Stimulated activated CD4-positive, alpha-beta T cell treated with anti-CD3 and anti-CD28 coated beads, Interleukin-4, amount 100 ng/mL, for 1 hour (primary cell): ENCODE results near the gene C16orf54.
"Not testable (repeated sequence)": the region's sequence is repeated elsewhere in the genome, so short reads cannot be mapped to it uniquely, and the experiment has no call there.

Experiments used
- DNase-seq: peaks from one replicate; pipeline ENCODE4 v3.0.0-alpha.2; 2020

Gene C16orf54

GRCh38 chr16:29739927-29740629 lies 5.7 kb downstream of the C16orf54 start:
- DNase-seq, result not testable (repeated sequence)

- DNase-seq, result peak; percentile 26
Measured at GRCh38 chr16:29738514-29738913, 7.3 kb downstream of the C16orf54 start.

GRCh38 chr16:29737713-29738112 lies 8.1 kb downstream of the C16orf54 start:
- no peak for DNase-seq

DNA sequence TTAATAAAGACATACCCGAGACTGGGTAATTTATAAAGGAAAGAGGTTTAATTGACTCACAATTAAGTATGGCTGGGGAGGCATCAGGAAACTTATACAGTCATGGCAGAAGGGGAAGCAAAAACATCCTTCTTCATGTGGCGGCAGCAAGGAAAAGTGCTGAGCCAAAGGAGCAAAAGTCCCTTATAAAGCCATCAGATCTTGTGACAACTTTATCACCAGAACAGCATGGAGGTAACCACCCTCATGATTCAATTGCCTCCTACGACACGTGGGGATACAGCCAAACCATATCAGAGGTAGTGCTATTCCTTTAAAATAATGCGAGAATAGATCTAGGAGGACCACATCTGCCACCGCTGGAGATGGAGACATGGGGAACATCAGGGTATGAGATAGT lies 9.0 kb downstream of the C16orf54 start:
- no peak for DNase-seq

DNA sequence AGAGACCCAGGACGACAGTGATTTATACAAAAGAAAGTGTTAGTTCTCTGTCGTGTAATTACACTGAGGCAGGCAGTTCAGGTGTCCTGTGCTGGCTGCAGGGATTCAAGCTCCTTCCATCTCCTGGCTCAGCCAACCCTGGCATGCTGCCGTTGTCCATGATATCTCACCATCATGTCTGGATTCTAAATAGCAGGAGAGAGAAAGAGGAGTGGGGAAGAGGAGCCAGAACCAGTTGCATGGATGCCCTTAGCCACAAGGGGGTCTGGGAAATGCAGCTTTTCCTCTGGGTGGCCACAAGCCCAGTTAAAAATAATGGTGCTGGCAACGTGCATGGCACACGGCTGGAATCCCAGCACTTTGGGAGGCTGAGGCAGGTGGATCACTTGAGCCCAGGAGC lies 9.7 kb downstream of the C16orf54 start:
- DNase-seq, result no peak

DNA sequence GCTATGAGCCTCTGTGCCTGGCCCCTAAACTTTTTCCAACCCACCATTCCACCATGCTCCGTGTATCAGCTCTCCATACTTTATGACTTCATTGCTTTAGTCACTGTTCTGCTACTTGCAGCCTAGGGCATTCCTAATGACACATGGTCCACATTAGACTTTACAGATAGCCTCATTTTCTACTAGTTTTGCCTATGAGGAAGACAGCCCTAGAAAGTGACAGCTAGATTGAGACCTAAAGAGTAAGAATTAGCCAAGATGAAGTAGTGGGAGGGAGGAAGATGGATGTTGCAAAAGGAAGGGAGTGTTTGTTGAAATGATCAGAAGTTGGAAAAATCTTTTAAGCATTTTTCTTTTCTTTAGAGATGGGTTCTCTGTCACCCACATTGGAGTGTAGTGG lies 11.0 kb downstream of the C16orf54 start:
- DNase-seq, result no peak

DNA sequence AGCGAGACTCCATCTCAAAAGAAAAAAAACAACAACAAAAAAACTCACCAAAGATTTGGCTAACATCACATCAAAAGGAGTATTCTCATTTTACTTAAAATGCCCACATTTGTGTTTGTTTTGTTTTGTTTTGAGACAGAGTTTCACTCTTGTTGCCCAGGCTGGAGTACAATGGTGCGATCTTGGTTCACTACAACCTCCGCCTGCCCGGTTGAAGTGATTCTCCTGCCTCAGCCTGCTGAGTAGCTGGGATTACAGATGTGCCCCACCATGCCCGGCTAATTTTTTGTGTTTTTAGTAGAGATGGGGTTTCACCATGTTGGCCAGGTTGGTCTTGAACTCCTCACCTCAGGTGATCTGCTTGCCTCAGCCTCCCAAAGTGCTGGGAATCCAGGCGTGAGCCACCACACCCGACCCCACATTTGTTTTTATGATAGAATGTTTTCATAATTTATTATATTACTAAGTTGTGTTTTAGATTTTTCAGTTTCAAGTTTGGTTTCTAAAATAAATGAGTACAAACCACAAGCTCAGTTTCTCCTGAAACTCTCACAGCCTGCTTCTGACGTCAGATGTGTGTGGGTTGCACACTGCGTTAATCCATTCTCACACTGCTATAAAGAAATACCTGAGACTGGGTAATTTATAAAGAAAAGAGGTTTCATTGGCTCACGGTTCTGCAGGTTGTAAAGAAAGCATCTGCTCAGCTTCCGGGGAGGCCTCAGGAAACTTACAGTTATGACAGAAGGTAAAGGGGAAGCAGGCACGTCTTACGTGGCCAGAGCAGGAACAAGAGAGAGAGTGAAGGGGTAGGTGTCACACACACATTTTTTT lies 13.8 kb downstream of the C16orf54 start:
- peak; percentile 75 for DNase-seq

DNA sequence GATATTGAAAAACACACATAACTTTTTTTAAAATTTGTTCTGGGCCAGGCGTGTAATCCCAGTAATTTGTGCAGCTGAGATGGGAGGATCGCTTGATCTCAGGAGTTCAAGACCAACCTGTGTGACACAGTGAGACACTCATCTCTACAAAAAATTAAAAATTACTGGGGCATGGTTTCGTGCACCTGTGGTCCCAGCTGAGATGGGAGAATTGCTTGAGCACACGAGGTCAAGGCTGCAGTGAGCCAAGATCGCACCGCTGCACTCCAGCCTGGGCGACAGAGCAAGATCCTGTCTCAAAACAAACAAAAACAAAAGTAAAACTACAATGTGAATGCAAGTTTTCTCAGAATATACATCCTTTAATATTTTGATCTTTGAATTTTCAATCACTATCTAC lies 15.1 kb downstream of the C16orf54 start:
- no peak for DNase-seq

DNA sequence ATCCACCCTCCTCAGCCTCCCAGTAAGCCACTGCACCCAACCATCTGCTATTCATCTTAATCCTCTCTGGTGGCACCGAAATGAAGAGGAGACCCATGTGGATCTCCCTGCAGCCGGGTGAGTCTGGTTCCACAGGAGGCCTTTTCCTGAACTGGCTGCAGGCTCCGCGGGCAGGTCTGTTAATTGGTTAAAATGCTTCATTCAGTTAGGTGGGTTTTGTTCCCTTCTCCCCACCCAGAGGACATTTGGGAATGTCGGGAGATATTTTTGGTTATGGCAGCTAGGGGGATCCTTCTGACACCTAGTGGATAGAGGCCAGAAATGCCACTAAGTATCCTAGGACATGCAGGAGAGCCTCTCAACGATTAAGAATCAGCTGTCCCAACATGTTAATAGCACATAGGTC lies 16.7 kb downstream of the C16orf54 start:
- no peak for DNase-seq

DNA sequence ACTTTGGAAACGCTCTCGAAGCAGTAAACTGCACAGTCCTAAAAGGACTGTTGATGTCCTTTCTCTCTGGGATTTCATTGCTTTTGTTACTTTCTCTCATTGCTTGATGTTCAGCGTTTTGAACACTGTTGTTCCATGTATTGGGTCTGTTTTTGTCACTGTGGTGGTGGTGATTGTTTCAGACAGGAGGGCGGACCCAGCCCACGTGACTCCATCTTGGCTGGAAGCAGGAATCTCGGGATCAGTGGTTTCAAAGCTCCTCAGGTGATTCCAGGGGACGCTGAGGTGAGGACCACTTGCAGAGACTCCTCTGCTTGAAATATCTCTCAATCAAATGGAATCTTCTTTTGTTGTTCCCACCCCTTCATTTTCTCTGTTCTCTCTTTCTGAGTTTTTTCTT lies 18.3 kb downstream of the C16orf54 start:
- DNase-seq, result no peak

DNA sequence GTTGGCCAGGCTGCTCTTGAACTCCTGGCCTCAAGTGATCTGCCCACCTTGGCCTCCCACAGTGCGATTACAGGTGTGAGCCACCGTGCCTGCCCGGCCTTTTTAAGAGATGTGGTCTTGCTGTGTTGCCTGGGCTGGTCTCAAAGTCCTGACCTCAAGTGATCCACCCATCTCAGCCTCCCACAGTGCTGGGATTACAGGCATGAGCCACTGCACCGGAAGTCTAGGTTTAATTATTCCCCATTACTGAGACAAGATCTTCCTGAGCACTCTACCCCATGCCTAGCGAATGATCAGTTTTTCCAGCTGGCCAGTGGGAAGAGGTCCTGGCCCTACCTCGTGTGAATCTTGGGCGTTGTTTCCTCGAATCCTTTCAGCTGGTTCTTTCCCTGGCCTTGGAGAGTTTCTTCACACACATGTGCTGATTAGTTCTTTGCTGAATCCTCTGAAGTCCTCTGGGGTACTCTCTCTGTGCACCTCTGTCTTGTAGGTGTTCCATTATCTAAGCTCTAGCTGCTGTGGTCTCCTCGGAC lies 18.9 kb downstream of the C16orf54 start:
- DNase-seq, result no peak

DNA sequence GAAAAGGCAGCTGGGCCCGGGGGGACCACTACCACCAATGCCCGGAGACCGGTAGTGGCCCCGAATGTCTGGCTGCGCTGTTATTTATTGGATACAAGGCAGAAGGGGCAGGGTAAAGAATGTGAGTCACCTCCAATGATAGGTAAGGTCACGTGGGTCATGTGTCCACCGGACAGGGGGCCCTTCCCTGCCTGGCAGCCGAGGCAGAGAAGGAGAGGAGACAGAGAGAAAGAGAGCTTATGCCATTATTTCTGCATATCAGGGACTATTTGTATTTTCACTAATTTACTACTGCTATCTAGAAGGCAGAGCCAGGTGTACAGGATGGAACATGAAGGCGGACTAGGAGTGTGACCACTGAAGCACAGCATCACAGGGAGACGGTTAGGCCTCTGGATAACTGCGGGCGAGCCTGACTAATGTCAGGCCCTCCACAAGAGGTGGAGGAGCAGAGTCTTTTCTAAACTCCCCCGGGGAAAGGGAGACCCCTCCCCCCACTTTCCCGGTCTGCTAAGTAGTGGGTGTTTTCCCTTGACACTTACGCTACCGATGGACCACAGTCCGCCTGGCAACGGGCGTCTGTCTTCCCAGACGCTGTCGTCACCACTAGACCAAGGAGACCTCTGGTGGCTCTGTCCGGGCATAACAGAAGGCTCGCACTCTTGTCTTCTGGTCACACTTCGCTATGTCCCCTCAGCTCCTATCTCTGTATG lies 24.5 kb downstream of the C16orf54 start:
- DNase-seq, result peak; percentile 32

DNA sequence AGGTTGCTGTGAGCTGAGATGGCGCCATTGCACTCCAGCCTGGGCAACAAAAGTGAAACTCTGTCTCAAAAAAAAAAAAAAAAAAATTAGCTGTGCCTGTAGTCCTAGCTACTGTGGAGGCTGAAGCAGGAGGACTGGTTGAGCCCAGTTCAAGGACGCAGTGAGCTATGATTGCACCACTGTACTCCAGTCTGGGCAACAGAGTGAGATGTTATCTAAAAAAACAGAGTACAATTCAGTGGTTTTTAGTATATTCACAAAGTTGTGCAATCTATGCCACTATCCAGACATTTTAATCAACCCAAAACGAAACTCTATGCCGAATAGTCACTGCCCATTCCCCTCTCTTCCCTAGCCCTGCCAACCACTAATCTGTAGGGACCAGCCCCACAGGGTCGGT lies 25.1 kb downstream of the C16orf54 start:
- DNase-seq, result no peak

DNA sequence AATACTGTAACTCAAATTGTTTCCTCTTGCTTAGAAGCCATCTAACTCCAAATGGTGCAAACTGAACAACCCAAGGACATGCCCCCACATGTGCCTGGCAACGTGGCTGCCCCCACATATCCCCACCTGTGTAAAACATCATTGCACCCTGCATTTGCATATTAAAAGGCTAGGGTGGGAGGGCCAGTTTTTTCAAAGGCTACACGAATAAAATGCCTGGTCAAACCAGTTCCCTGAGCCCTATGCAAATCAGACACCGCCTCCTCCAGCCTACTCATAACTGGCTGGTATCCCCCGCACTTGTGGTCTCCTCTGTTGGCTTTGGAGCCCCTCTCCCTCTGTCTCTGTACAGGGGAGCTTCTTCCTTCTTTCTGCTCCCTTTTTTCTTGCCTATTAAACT lies 26.7 kb downstream of the C16orf54 start:
- DNase-seq, result no peak

- no peak for DNase-seq
Measured at GRCh38 chr16:29717113-29717512, 28.7 kb downstream of the C16orf54 start.

GRCh38 chr16:29714972-29715371 lies 30.8 kb downstream of the C16orf54 start:
- no peak for DNase-seq

- no peak for DNase-seq
Measured at GRCh38 chr16:29714396-29714795, 31.4 kb downstream of the C16orf54 start.

GRCh38 chr16:29712809-29713208 lies 33.0 kb downstream of the C16orf54 start:
- no peak for DNase-seq

DNA sequence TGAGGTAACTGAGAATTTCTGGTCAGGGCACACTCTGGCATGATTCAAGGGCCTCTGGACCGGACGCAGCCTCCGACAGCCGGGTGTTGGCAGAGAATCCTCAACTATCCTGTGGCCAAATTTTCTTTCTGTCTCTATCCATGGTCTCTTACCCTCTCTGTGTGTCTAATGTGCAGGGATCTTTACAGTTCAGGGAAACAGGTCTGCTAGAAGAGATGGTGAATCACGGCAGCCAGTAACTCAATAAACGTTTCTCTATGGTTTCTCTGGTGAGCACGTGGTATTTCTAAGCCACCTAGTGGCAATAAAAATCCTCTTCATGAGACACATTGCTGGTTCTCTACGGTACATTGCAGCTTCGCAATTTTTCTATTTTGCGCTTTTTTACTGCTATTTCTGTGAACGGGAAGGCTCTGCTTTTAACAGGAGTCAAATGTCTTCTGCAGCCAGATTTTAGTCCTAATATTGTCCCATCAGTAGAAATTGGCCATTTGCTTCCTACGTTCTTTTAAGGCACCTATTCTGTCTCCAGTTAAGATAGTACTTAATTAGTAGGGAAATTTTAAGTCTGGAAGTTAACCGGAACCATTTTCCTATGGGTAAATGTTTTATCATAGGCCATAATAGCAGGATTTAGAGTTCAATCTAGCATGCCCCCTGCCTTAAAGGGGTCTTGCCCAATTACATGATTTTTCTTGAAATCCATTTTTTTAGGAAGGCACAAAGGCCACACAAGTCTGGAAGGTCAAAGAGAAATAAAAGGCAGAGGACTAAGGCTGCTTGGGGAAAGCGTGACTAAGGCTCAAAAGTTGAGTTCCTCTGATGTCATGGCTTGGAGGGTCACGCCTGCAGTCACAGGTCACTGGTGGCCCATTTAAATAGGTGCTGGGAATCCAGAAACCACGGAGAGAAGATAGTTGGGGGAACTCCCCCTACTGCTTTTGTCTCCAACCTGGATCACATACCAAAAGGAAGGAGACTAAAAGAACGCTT lies 35.3 kb downstream of the C16orf54 start:
- no peak for DNase-seq

DNA sequence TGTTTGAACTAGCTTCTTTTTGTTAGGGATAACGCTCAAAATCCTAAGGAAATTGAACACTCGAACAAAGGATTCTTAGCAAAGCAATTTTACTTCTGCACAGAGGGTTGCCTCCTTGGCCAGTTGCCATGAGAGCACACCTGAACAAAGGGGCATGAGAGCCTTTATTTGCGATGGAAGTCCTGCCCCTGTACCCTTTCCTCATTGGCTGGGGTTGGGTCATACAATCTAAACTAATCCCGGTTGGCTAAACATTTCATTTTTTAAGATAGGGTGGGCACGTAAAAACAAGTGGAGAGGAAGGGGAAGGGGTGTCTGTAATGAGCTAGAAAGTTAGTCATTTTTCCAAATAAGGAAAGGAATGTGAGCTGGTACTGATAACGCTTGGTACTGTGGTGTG lies 36.1 kb downstream of the C16orf54 start:
- not testable (repeated sequence) for DNase-seq

GRCh38 chr16:29708917-29709600 lies 36.7 kb downstream of the C16orf54 start:
- DNase-seq, result no peak

- not testable (repeated sequence) for DNase-seq
Measured at GRCh38 chr16:29707160-29707559, 38.6 kb downstream of the C16orf54 start.
